Measurements from ENCODE around the gene ATP8B3. TPM values are rescaled to one million over a fixed set of nuclear protein-coding genes. Genes with fewer than 3 reads are reported as not detected.

ATP8B3 gene
- total RNA-seq, 1 experiment from 2014 or later: 6.5 TPM

DNA sequence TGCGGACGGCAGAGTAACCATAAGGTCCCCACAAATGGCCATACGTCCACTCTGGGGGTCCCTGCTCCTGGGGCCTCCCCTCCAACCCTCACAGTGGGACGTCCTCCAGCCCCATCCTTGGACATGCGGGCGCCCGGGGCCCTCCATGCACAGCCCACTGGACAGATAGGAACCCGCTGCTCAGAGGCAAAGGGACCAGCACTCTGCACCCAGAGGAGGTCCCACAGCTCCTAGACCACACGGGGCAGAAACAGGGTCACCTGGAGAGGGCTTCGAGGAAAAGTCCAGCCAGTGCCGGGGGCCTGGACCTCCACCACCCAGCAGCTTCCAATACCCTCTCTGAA is 25.1 kb upstream of the ATP8B3 start:
- no peak for DNase-seq (ENCODE audit: low read depth)

GRCh38 chr19:1836458-1837221 is 24.6 kb upstream of the ATP8B3 start:
- no peak for DNase-seq (ENCODE audit: low read depth)

DNA sequence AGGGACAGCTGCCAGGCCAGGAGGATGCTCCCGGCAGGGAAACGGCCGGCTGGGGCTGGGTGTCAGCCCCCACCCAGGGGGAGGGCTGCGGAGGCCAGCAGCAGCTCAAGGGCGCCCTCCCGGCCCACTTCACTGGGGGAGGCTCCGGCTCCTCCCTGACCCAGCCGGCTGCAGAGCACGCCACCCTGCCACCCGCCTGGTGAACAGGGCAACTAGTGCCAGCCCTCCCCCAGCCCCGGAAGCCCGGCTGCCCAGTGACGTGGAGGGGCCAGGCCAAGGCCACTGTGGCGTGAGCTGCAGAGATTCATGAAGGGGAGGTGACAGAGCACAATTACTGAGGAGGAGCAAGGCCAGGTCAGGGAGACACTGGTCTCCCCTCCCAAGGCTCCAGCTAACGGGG is 21.5 kb upstream of the ATP8B3 start:
- no peak for DNase-seq (ENCODE audit: low read depth)

DNA sequence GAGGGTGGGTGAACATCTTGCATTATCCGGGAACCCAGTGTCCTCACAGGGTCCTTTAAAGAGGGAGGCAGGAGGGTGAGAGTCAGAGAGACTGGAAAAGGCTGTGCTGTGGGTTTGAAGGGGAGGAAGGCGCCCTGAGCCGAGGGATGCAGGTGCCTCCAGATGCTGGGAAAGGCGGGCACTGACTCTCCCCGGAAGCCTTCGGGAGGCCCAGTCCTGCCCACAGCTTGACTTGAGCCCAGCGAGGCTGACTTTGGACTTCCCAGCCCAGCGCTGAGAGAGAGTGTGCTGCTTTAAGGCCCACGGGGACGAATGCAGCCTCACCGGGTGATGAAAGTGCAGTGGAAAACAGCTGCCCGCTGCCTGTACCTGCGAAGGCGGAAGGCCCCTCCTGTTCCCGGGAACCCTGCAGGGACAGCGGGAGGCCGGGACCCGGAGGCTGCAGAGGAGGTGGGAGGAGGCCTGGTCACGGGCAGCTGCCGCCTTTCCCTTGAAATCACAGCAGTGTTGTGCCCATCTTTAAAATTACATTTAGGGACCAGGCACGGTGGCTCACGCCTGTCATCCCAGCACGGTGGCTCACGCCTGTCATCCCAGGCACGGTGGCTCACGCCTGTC is 20.1 kb upstream of the ATP8B3 start:
- DNase-seq (ENCODE audit: low read depth): no peak

DNA sequence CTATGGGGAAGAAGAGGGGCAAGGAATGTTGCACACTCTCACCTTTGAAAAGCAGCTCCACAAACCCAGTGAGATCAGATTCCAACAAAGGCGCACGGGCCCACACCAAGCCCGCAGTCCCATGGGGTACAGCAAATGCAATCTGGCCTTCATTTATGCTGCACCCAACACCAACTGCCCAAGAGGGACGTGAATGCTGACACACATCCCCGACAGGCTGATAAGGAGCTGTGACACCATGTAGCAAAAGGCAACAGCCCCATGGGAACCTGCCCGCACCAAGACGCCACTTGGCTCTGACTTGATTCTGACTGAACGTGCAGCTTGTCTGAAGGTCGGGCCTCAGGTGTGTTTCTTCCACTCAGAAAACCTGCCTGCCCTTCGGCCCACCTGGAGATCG is 18.9 kb upstream of the ATP8B3 start:
- DNase-seq (ENCODE audit: low read depth): no peak

- DNase-seq (ENCODE audit: low read depth): no peak
These were observed 18.5 kb upstream of the ATP8B3 start for GRCh38 chr19:1830568-1830967.

GRCh38 chr19:1829958-1830357 is 17.9 kb upstream of the ATP8B3 start:
- DNase-seq (ENCODE audit: low read depth): no peak

- no peak for DNase-seq (ENCODE audit: low read depth)
These were observed 16.5 kb upstream of the ATP8B3 start for GRCh38 chr19:1828279-1829238.

GRCh38 chr19:1827566-1828278 is 15.6 kb upstream of the ATP8B3 start:
- DNase-seq (ENCODE audit: low read depth): no peak

- DNase-seq (ENCODE audit: low read depth): no peak
These were observed 14.8 kb upstream of the ATP8B3 start for GRCh38 chr19:1826557-1827521.

- DNase-seq (ENCODE audit: low read depth): peak; percentile 58
These were observed 14.0 kb upstream of the ATP8B3 start for GRCh38 chr19:1825909-1826556.

GRCh38 chr19:1824252-1824622 is 12.2 kb upstream of the ATP8B3 start:
- no peak for DNase-seq (ENCODE audit: low read depth)

GRCh38 chr19:1823539-1824251 is 11.6 kb upstream of the ATP8B3 start:
- no peak for DNase-seq (ENCODE audit: low read depth)

- no peak for DNase-seq (ENCODE audit: low read depth)
These were observed 10.9 kb upstream of the ATP8B3 start for GRCh38 chr19:1823020-1823419.

GRCh38 chr19:1822210-1822609 is 10.1 kb upstream of the ATP8B3 start:
- DNase-seq (ENCODE audit: low read depth): no peak

DNA sequence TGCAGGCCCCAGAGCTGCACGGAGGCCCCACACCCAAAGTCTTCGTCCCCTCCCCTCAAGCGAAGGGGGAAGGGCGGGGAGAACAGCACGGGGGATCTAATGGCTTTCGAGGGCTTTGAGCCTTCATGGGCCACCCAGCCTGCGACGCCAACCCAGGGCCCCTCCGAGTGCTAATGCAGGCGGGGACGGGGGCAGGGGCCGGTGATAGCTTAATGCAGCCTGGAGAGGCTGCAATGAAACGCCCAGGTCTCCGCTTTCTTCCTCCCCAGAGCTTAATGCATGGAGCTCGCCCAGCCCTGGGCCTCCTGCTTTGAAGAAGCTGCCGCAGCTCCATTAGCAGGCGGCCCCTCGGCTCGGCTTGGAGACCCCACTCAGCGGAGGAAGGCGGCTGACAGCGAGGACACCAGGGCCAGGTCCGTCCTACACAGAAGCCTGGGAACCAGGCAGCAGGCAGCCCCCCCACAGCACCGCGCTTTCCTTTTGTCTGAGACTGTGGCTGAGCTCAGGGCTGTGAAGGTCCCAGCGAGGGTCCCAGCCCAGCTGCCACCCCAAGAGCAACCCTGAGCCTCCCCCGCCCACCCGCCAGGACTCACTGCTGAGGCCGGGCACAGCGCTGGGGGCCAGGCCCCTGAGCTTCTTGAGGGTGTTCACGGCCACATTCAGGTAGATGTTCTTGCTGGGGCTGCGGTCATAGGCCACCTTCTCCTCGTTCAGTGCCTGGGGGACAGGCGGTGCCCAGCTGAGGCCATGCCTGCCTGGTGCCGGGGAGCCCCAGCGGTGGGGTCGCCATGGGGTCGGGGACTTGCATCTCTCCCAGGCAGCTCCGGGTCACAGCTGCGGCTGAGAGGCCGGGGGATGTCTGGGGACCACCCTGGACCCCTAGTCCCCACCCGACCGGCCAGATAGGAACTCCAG is 7.5 kb upstream of the ATP8B3 start:
- DNase-seq (ENCODE audit: low read depth): no peak

GRCh38 chr19:1818549-1819195 is 6.6 kb upstream of the ATP8B3 start:
- DNase-seq (ENCODE audit: low read depth): no peak
